Hematopoietic multipotent progenitor cell treated with erythropoietin and hydrocortisone succinate and interleukin-3 and kit ligand, for 17 days (in vitro differentiated cells): ENCODE measurements around the gene SDR42E2.
"Not testable (repeated sequence)": the region's sequence is repeated elsewhere in the genome, so short reads cannot be mapped to it uniquely, and the experiment has no call there.

Experiments
- DNase-seq: peaks from one replicate; pipeline ENCODE4 v3.0.0-alpha.2; 2015; ENCODE audit warnings: low spot score

SDR42E2 gene

DNA sequence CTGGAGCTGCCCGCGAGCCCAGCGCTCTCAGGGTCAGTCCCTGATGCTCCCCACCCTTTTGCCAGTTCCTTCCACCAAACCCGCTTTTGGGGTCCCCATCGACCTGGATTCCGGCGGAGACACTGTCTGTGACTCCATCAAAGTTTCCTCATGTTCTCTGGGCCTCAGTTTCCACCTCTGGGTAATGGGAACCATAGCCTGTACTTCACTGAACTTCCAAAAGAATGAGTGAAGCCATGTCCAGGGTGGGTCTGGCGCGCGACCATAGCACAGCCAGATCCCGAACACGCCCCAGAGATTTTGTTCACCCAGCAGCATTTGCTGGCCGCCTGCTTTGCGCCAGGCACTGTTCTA, 327 bp downstream of the SDR42E2 start:
- no peak for DNase-seq

DNA sequence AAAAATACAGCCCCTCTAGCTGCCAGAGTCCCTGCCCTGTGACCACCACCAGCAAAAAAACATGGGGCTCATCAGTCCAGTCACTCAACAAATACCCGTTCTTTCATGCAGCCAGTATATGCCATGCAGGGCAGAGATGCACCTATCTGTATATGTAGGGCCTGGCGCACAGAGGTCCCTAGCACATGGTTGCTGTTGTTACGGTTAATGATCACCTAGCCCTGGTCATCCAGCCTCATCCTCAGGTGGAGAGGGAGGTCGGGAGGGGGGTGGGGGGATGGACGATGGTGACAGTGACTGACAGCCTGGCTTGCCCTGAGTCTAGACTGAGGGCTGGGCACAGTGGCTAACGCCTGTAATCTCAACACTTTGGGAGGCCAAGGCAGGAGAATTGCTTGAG, 1.5 kb downstream of the SDR42E2 start:
- no peak for DNase-seq

DNA sequence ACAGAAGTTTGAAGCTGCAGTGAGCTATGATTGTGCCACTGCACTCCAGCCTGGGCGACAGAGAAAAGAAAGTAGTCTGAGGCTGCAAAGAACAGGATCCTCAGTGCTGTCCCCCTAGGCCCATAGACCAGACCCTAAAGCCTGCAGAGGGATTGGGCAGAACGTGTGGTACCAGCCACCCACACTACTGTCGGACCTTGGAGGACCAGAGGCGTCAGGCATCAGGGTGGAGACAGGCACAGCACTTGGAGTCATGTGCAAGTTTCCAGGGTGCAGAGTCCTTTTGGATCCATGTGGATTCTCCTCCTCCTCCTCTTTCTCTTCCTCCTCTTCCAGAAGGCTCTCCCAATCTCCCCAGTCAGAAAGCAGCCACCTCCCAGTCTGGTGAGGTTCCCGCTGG, 2.2 kb downstream of the SDR42E2 start:
- no peak for DNase-seq

DNA sequence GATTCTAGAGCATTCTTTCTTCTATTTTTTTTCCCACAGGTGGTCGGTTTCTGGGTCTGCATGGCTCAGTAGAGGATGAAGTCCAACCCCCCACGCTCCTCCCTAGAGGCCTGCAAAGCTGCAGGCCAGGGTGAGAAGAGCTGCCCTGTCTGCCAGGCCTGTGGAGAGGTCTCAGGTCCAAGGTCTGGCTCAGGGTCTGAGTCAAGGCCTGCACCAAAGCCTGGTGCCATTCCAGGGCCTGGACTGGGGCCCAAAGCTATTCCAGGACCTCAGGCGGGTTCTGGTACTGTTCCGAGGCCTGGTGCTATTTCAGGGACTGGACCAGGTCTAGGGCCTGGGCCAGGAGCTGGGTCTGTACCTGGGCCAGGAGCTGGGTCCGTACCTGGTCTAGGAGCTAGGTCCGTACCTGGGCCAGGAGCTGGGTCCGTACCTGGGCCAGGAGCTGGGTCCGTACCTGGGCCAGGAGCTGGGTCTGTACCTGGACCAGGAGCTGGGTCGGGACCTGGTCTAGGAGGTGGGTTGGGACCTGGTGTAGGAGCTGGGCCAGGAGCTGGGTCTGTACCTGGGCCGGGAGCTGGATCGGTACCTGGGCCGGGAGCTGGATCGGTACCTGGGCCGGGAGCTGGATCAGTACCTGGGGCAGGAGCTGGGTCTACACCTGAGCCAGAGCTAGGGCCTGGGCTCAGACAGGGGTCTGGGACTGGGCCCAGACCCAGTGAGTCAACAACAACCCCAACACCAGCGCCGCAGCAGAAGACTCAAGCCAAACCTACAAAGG, 3.4 kb downstream of the SDR42E2 start:
- no peak for DNase-seq

DNA sequence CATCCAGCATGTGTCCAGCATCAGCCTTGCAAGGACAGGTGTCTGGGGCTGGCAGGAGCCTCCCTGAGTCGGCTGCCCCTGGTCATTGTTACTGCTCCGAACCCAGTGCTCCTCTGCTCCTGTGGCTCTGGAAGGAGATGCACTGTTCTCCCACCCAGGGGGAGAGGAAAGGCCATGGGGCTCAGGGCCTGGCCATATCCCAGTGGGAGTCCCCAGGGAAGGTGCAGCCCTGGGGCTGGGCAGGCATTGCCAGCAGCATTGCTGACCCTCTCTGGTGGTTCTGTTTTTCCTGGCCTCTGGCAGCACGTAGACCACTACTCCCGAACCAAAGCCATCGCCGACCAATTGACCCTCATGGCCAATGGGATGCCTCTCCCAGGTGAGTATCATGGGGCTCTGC, 9.6 kb downstream of the SDR42E2 start:
- no peak for DNase-seq

DNA sequence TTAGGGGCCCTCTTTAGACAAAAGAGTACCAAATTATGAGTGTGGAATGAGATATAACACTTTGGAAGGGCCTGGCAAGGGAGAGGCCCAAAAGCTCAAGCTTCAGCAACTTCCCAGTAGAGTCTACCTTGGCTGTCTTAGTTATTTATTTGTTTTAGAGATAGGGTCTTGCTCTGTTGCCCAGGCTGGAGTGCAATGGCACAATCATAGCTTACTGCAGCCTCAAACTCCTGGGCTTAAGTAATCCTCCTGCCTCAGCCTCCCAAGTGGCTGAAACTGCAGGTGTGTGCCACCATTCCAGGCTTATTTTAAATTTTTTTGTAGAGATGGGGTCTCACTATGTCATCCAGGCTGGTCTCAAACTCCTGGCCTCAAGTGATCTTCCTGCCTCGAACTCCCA, 10.3 kb downstream of the SDR42E2 start:
- not testable (repeated sequence) for DNase-seq

DNA sequence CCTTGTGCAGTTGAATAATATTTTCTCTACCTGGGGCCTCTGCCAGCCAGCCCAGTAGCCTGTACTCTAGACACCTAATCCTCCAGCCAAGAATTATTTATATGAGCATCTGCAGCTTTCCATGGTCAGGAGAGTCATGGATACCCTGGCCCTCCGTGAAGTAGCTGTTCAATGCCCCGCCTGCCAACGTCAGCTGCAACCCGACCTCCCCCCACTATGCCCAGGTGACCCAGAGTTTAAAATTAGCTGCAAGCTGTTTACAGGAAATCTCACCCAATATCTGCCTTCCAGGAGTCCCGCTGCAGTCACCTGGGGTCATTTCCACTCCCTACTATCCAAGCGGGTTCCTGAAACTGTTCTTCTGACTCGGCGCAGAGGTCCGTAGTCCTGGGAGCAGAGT, 12.3 kb downstream of the SDR42E2 start:
- DNase-seq = no peak

DNA sequence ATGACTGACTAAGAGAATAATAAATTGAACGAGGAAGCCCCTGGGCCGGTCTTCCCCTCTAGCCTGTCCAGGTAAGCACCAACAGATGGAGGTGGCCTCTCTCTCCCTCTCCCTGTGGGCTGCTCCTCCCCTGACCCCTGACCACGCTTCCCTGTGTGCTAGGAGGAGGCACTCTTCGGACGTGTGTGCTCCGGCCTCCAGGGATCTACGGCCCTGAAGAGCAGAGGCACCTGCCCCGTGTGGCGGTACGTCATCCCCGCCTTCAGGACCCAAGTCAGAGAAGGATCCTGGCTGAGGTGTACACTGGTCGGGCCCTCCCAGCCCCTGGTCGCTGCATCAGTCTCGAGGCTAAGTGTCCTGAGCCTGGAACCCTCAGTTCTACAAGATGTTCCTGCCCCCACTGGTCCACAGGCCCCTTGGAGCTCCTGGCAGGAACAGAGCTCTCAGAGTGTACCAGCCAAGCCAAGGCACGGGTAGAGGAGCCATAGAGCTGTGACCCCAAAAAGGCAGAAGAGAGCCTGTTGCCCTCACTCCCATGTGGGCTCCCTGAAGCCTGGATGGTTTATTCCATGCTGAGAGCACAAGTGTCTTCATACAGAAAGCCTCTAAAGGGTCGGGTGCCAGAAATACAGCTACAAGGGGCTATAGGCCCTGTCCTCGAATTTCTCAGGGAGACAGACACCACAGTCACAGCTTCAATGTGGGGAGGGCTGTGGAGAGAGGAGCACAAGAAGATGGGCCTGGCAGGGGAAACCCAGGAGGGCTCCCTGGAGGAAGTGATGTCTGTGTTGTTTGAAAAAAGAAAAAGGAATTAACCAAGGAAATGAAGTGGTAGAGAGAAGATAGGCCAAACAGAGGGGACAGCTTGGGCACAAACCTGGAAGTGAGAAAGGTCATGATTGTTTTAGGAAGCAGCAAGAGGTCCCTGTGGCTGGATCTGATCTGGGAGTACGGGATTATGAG, 15.9 kb downstream of the SDR42E2 start:
- no peak for DNase-seq

DNA sequence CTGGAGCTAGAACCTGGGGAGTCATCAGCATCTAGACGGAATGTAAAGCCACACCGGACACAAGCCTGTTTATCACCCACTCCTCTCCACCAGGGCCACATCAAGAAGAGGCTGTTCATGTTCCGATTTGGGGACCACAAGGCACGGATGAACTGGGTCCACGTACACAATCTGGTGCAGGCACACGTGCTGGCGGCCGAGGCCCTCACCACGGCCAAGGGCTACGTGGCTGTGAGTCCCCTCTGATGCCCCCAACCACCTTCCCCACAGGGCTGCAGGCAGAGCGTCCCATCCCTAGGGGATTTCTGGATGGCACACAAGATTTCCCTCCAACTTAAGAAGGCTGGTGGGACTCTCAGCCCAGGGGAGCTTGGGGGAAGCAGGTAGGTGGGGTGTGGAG, 19.1 kb downstream of the SDR42E2 start:
- DNase-seq = no peak

DNA sequence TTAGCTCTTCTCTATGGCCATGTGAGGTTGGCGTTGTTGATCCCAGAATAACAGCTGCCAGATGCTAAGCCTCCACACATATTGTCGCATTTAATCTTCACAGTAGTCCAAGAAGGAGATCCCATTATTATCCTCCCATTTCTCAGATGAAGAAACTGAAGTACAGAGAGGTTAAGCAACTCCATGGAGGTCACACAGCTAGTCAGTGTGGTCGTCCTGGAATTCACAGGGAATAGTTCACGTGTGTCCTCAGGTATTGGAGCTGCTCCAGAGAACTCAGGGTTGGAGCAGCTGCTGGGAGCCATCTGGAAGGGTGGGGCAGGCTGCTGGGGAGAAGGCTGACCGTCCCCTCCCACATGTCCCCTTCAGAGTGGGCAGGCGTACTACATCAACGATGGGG, 19.5 kb downstream of the SDR42E2 start:
- no peak for DNase-seq

DNA sequence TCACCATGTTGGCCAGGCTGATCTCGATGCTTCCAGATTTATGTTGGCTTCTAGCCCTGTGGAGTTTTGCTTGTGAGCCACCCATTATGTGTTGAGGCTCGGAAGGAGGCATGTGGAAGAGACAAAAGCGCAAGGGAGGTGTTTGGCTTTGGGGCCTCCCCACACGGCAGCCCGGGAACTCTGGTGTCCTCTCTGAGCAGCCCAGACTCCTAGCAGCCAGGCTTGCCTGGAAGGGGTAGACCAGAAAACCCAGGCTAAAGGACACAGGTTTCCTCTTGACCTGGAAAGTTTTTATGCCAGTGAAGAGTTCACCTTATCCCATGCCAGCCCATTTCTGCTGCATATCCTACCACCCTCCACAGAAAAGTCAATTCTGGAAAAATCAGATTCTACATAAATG, 21.0 kb downstream of the SDR42E2 start:
- no peak for DNase-seq

DNA sequence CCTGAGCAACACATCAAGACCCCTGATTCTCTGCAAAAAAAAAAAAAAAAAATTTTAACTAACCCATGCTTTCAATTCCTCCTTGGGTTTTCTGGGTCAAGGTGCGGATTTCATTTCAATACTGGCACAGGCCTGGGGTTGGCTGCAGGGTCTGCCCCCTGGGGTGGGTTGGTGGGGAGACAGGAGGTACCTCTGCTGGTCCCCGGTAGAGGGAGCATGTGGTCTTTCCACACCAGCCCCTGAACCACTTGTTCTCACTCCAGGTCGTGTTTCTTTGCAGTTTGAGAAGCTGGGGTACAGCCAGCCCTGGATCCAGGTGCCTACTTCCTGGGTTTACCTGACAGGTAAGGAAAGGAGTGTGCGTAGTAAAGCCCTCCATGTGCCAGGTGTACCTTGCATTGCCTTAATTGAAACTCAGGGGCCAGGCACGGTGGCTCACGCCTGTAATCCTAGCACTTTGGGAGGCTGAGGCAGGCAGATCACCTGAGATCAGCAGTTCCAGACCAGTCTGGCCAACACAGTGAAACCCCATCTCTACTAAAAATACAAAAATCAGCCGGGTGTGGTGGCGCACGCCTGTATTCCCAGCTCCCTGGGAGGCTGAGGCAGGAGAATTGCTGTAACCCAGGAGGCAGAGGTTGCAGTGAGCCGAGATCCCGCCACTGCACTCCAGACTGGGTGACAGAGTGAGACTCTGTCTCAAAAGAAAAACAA, 21.8 kb downstream of the SDR42E2 start:
- no peak for DNase-seq

DNA sequence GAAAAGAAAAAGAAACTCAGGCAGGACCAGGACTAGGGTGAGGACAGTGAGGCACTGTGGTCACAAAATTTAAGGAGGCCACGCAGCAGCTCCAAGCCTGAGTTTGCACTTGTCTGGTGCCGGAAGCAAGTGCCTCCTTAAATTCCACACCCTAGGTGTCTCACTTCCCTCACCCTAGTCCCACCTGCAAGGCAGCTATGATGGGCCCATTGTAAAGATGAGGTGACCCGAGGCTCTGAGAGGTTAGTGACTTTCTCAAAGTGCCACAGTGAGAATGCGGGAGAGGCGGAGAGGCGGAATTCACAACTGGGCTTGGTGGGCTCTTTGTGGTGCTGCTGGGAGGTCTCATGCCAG, 22.3 kb downstream of the SDR42E2 start:
- DNase-seq = no peak

DNA sequence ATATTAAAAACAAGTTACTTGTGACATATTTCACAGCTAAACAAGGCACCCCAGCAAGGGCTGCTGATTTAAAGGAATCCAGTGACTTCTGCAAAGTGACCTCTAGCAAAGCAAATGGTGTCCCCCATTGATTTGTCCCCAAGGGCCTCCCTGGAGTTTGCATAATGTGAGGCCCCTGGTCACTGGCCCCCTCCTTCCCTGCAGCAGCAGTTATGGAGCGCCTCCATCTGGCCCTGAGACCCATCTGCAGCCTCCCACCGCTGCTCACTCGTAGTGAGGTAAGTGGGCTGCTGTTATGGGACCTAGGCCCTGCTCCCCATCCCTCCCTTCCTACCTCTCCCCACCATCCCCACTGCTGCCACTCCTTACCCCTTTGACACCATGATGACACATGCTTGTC, 24.2 kb downstream of the SDR42E2 start:
- no peak for DNase-seq

DNA sequence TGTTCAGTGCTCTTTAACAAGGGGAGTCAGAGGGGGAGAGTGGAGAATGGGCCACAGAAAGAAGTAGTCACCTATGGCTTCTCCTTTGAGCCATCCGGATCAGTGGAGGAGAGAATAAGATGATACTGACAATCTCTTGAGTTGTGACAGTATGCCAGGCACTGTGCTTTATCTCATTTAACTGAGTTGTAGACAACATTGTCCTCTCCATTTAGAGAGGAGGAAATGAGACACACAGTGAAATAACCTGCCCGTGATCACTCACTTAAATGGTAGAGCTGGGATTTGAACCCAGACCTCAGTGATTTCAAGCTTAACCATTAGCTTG, 25.9 kb downstream of the SDR42E2 start:
- no peak for DNase-seq

DNA sequence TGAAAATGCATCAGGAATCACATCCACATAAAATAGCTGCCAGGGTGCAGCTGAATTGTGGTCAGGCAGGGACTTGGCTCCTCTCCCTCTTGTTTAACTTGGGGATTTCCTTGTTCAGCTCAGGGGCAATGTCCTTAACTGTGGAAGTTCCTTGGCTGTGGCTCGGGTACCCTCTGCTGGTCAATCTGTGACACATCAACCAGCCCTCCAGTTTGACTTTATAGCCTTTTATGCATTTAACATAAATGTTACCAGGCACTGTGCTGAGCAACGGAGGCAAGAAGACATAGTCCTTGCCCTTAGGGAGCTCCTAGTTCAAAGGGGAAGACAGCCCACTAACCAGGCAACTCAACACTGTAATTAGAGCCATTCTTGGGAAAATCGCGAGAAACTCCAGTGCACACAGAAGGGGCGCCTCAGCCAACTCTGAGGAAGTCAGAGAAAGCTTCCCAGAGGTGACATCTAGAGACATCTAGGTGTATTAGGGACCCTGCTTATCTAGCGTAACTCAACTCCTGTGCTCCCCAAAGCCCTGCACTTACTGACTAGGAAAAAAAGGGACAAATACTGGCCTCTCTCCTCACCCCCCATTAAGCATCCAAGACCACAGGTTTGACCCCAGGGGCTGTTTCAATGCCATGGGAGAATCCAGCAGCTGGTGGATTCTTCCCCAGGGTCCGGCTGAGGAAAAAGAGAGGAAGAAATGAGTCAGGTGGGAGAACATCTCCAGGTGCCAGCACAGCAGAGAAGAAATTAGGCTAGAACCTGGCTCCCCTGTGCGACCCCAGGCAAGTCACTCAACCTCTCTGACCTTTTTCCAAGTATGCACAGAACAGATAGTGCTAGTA, 26.5 kb downstream of the SDR42E2 start:
- peak; percentile 81 for DNase-seq

DNA sequence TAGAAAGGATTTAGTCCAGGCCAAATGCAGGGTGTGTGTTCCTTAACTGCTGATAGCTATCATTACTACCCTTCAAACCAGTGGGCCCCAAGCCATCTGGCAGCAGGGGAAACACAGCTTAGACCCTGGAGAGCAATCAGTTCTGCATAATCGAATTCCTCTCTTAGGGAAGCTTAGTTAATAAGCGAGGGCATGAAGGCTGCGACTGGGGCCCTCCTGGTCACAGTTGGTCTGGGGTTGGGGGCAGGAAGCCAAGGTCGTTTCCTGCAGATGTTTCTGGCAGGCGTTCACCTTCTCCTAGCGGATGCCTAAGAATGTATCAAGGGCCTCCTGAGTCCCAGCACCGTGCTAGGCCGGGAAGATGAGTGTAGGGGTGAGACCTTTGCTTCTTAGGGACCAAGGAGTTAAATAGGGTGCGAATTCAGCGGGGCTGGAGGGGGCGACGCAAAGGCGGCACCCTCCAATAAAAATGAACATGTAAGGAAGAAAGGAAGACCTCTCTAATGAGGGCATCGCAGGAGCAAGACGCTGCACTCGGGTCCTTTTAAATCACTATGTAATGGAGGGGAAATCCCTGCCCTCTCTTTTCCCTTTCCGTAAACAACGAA, 27.3 kb downstream of the SDR42E2 start:
- peak; percentile 54 for DNase-seq

DNA sequence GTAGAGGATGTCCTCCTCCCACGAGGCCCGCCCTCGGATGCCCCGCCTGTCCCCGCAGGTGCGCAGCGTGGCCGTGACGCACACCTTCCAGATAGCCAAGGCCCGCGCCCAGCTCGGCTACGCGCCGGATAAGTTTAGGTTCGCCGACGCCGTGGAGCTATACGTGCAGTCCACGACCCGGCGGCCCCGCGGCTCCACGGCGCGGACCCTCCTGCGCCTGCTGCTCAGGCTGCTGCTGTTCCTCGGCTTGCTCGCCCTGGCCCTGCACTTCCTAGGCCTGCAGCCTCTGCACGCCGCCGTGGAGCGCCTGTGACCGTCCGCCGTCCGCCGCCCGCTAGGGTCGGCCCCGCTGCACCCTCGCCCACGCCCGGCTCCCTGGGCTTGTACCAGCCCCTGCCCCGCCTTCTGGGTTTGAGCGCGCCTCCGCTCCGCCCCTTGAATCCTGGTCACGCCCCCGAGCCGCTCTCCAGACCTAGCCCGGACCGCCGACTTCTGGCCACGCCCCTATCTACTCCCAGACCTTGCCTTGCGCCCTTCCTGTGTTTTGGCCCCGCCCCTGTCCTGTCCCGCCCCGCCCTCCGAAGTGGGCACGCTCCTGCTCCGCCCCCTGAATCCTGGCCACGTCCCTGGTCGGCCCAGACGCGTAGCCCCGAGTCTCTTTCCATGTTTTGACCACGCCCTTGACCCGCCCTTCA, 27.9 kb downstream of the SDR42E2 start:
- DNase-seq = peak; percentile 85

DNA sequence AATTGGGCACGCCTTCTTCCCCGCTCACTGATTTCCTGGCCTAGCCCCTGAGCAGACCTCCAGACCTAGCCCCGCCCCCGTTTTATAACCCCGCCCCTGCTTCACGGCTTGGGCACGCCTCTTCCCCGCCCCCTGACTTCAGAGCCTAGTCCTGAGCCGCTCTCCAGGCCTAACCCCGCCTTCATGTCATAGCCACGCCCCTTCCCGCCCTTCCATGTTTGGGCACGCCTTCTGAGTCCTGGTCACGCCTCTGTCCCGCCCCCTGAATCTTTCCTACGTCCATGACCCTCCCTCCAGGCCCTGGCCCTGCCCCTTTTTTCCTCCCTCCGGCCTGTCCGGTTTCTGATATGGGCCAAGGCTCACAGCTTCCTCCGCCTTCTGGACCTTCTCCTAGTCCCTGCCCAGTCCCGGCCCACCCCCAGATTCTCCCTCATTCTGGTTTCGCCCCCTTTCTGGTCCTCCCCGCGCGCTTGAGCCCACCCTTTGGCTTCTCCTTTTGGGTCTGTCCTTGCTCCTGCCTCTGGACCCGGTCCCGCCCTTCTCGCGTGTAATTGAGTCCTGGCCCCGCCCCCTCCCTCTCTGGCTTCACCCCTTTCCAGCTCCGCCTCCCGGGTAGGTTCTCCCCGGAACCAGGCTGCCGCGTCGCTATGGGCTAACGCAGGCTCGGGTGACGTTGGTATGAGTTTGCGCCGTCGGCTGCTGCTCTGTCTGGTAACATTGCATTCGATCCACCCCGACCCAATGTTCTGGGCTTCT, 28.6 kb downstream of the SDR42E2 start:
- DNase-seq = peak; percentile 100
